ENCODE results near the gene RAB31. TPM values are rescaled to one million over a fixed set of nuclear protein-coding genes. Genes with fewer than 3 reads are reported as not detected.

Gene RAB31
- total and polyA plus RNA-seq, 3 donors from 2014 or later: 75.9 to 110 (median 81.5) TPM

GRCh38 chr18:9906481-9906880 lies 198.4 kb downstream of the RAB31 start:
- no peaks in the 10 kb centered on the region for H3K9me3 ChIP-seq
- no peaks in the 10 kb centered on the region for H3K27me3 ChIP-seq
- no peak overlapping the region for H3K4me3 ChIP-seq
- no peak for DNase-seq
- no peaks in the 10 kb centered on the region for H3K4me1 ChIP-seq
- no peak overlapping the region for H3K27ac ChIP-seq
- H3K36me3 ChIP-seq (ENCODE audit: low read depth, missing control alignments): no peaks in the 10 kb centered on the region
- intact Hi-C loops (cut with DNase I; ENCODE audit: low total_unique reads): no loop called here
- TF ChIP-seq POLR2A (IDR thresholded peaks at IDR 0.05) (no peak), CTCF (IDR thresholded peaks at IDR 0.05) (no peak)
- 88 to 89% methylated on average over 3 of the region's 3 CpGs for WGBS, 2 donors

GRCh38 chr18:9907867-9908266 lies 199.8 kb downstream of the RAB31 start:
- Histone ChIP-seq H3K27ac (no peak overlapping the region), H3K9me3 (no peaks in the 10 kb centered on the region), H3K4me3 (no peak overlapping the region), H3K4me1 (no peaks in the 10 kb centered on the region), H3K36me3 (ENCODE audit: low read depth, missing control alignments) (no peaks in the 10 kb centered on the region), H3K27me3 (no peaks in the 10 kb centered on the region)
- WGBS, 2 donors: 88% methylated on average over 4 of the region's 4 CpGs
- no peak for DNase-seq
- intact Hi-C loops (cut with DNase I; ENCODE audit: low total_unique reads): no loop called here
- TF ChIP-seq POLR2A (IDR thresholded peaks at IDR 0.05): no peak
- TF ChIP-seq CTCF (IDR thresholded peaks at IDR 0.05): no peak

- DNase-seq: no peak
- Histone ChIP-seq H3K4me3 (no peak overlapping the region), H3K27ac (no peak overlapping the region), H3K36me3 (ENCODE audit: low read depth, missing control alignments) (no peaks in the 10 kb centered on the region), H3K9me3 (no peaks in the 10 kb centered on the region), H3K27me3 (no peaks in the 10 kb centered on the region), H3K4me1 (no peaks in the 10 kb centered on the region)
- no peak for TF ChIP-seq CTCF (IDR thresholded peaks at IDR 0.05)
- no peak for TF ChIP-seq POLR2A (IDR thresholded peaks at IDR 0.05)
- intact Hi-C loops (cut with DNase I; ENCODE audit: low total_unique reads): no loop called here
Observed at GRCh38 chr18:9910071-9910470, 202.0 kb downstream of the RAB31 start.

GRCh38 chr18:9910661-9911060 lies 202.6 kb downstream of the RAB31 start:
- no peaks in the 10 kb centered on the region for H3K36me3 ChIP-seq (ENCODE audit: low read depth, missing control alignments)
- TF ChIP-seq CTCF (IDR thresholded peaks at IDR 0.05): no peak
- no peaks in the 10 kb centered on the region for H3K9me3 ChIP-seq
- H3K27me3 ChIP-seq: no peaks in the 10 kb centered on the region
- no peak for DNase-seq
- no peak overlapping the region for H3K27ac ChIP-seq
- 94% methylated on average over 2 of the region's 2 CpGs for whole genome bisulfite sequencing, 2 donors
- H3K4me1 ChIP-seq: peaks cover under 1% of the 10 kb centered on the region
- intact Hi-C loops (cut with DNase I; ENCODE audit: low total_unique reads): no loop called here
- no peak overlapping the region for H3K4me3 ChIP-seq

- DNase-seq: no peak
- no peak overlapping the region for H3K4me3 ChIP-seq
- no peak for TF ChIP-seq CTCF (IDR thresholded peaks at IDR 0.05)
- TF ChIP-seq POLR2A (IDR thresholded peaks at IDR 0.05): no peak
- no peaks in the 10 kb centered on the region for H3K9me3 ChIP-seq
- no peaks in the 10 kb centered on the region for H3K27me3 ChIP-seq
- 91 to 95% methylated on average over 5 of the region's 5 CpGs for WGBS, 2 donors
- peaks cover 6% of the 10 kb centered on the region for H3K4me1 ChIP-seq
- H3K36me3 ChIP-seq (ENCODE audit: low read depth, missing control alignments): no peaks in the 10 kb centered on the region
- intact Hi-C loops (cut with DNase I; ENCODE audit: low total_unique reads): no loop called here
- H3K27ac ChIP-seq: no peak overlapping the region
Observed at GRCh38 chr18:9911226-9911625, 203.1 kb downstream of the RAB31 start.

Small RNAs within 50 kb of the gene (small RNA-seq; reads per million reads assigned to genes)
- gene RN7SL862P (0 reads per million in 2 donors), gene RNA5SP449 (0 reads per million in 2 donors)

Other genes starting within 250 kb of the RAB31 start
- 10 to 100 TPM; 46.3 to 59.8 TPM for gene RALBP1, start 232.8 kb upstream of the RAB31 start, total RNA-seq
- 23.6 TPM for gene RALBP1, start 232.8 kb upstream of the RAB31 start, polyA plus RNA-seq (ENCODE audit: insufficient read depth, low read depth, low replicate concordance)
- gene PPP4R1, start 93.7 kb upstream of the RAB31 start, total RNA-seq: 100 to 1,000 TPM in 1 of 2 donors, 10 to 100 TPM in 1; 91.8 to 136 TPM
- 128 TPM for gene PPP4R1, start 93.7 kb upstream of the RAB31 start, polyA plus RNA-seq (ENCODE audit: insufficient read depth, low read depth, low replicate concordance)
- 10 to 100 TPM; 15.3 to 30.5 TPM for gene TXNDC2, start 177.7 kb downstream of the RAB31 start, total RNA-seq
- gene TXNDC2, start 177.7 kb downstream of the RAB31 start, polyA plus RNA-seq (ENCODE audit: insufficient read depth, low read depth, low replicate concordance): 212 TPM
- 100 to 1,000 TPM; 177 to 224 TPM for gene VAPA, start 205.7 kb downstream of the RAB31 start, total RNA-seq
- 180 TPM for gene VAPA, start 205.7 kb downstream of the RAB31 start, polyA plus RNA-seq (ENCODE audit: insufficient read depth, low read depth, low replicate concordance)

All from testis (tissue), 3 donors.